DOHH2 (cell line): ENCODE results near the gene CCNC.

ENCODE experiments used
- CTCF ChIP-seq: fragments of 200-600 bp; sonication (generic); IDR thresholded peaks from one replicate; pipeline ENCODE4 v1.5.1; 2014; ENCODE audit warnings: antibody characterized with exemption, mild to moderate bottlenecking, low read depth, low read length; ENCODE audit not compliant: poor library complexity, severe bottlenecking
- EZH2phosphoT487 ChIP-seq: fragments of 200-600 bp; sonication (generic); IDR thresholded peaks from 2 replicates; pipeline ENCODE4 v1.6.1; 2017; ENCODE audit warnings: borderline replicate concordance, mild to moderate bottlenecking, antibody characterized with exemption, low read length, moderate library complexity, mixed read lengths

DNA sequence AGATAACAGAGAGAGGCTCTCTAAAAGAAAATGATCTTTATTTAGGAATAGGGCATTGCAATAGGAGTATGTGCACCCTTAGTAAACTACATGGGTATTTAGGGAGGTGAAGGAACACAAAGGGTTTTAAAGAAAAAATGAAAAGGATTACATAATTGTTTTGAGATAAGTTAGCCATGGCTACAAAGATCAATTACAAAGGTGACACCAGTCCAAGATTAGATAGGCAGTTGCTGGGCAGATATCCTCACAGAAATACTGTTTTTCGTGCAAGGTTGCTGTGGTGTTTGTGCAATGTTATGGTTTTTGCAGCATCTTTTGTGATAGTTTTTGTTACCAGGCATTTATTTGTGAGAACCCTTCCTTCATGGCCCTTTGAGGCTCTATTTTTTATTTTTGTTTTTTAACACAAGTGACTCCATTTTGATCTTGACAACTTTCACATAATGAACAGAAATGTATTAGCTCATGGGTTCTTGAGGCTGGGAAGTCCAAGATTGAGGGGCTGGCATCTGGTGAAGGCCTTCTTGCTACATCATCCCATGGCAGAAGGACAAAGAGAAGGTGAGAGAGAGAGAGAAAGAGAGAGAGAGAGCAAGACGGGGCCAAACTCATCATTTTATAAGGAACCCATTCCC, 5.6 kb upstream of the CCNC start:
- TF ChIP-seq CTCF (no peak), EZH2phosphoT487 (no peak)
